Thoracic aorta (tissue), 2 donors: ENCODE data around the gene MYO3B. TPM values are rescaled to one million over a fixed set of nuclear protein-coding genes. Genes with fewer than 3 reads are reported as not detected.

Experiments
- ATAC-seq: fragments of 150-250 bp; one replicate; pipeline ENCODE4 v1.8.0; 2017; ENCODE audit warnings: low read depth; ENCODE audit not compliant: insufficient number of reproducible peaks, low FRiP score
- DNase-seq: peaks from one replicate; pipeline ENCODE4 v3.0.0-alpha.2; 2020; ENCODE audit warnings: low spot score
- H3K27ac ChIP-seq, 2 donors: fragments of 200-600 bp; sonication (generic); 1 replicate in 1 of 2; 2 replicates in 1 of 2; pipeline ENCODE4 v1.5.1; 2016; ENCODE audit warnings: mild to moderate bottlenecking in 2 of 2, moderate library complexity in 2 of 2
- H3K27me3 ChIP-seq: fragments of 200-600 bp; sonication (generic); replicated peaks from 2 replicates; pipeline ENCODE4 v1.6.0; 2016; ENCODE audit warnings: mild to moderate bottlenecking; ENCODE audit not compliant: insufficient read depth
- H3K36me3 ChIP-seq: fragments of 200-600 bp; sonication (generic); one replicate; pipeline ENCODE4 v1.5.1; 2016
- H3K4me1 ChIP-seq, 2 donors: fragments of 200-600 bp; sonication (generic); 1 replicate in 1 of 2; 2 replicates in 1 of 2; pipeline versions ENCODE4 v1.5.1 to v1.6.0; 2016; ENCODE audit warnings: low read depth in 2 of 2, mild to moderate bottlenecking in 1 of 2; ENCODE audit not compliant: control insufficient read depth in 1 of 2
- H3K4me3 ChIP-seq: fragments of 200-600 bp; sonication (generic); 2 replicates; pipeline ENCODE4 v1.5.1; 2016; ENCODE audit warnings: mild to moderate bottlenecking
- H3K9me3 ChIP-seq: fragments of 200-600 bp; sonication (generic); 2 replicates; pipeline ENCODE4 v1.5.1; 2016
- CTCF ChIP-seq: fragments of 200-600 bp; sonication (generic); IDR thresholded peaks from one replicate; pipeline ENCODE4 v1.5.1; 2019; ENCODE audit warnings: antibody characterized with exemption
- total RNA-seq, 2 donors: library from RNA; depleted of rRNA; stranded (reverse); fragments of >200 nt; gene quantifications; one replicate each; pipeline versions ENCODE4 v1.1.0 to v1.2.3, GENCODE V29; 2016

Gene MYO3B
- total RNA-seq, 2 donors from 2014 or later, result not detected

- no peak for DNase-seq
- Histone ChIP-seq H3K27ac (no peak overlapping the region), H3K4me3 (no peak overlapping the region), H3K4me1 (peaks cover 0 to 15% of the 10 kb centered on the region in 2 donors), H3K27me3 (no peaks in the 10 kb centered on the region), H3K9me3 (no peaks in the 10 kb centered on the region), H3K36me3 (no peaks in the 10 kb centered on the region)
- no peak for TF ChIP-seq CTCF
- ATAC-seq, result no peak
Measured at GRCh38 chr2:170411660-170412059, 233.7 kb downstream of the MYO3B start.

GRCh38 chr2:170420961-170421687 lies 243.2 kb downstream of the MYO3B start:
- H3K27me3 ChIP-seq, result no peaks in the 10 kb centered on the region
- no peak overlapping the region for H3K27ac ChIP-seq
- H3K4me3 ChIP-seq, result no peak overlapping the region
- ATAC-seq, result no peak
- DNase-seq, result no peak
- no peak for TF ChIP-seq CTCF
- H3K9me3 ChIP-seq, result no peaks in the 10 kb centered on the region
- H3K4me1 ChIP-seq, result no peaks in the 10 kb centered on the region
- no peaks in the 10 kb centered on the region for H3K36me3 ChIP-seq

GRCh38 chr2:170423919-170424318 lies 246.0 kb downstream of the MYO3B start:
- Histone ChIP-seq H3K36me3 (no peaks in the 10 kb centered on the region), H3K27me3 (no peaks in the 10 kb centered on the region), H3K27ac (no peak overlapping the region), H3K4me3 (no peak overlapping the region), H3K4me1 (no peaks in the 10 kb centered on the region), H3K9me3 (no peaks in the 10 kb centered on the region)
- ATAC-seq (no peak), DNase-seq (no peak)
- TF ChIP-seq CTCF, result no peak

GRCh38 chr2:170425281-170425751 lies 247.4 kb downstream of the MYO3B start:
- DNase-seq (no peak), ATAC-seq (no peak)
- Histone ChIP-seq H3K36me3 (no peaks in the 10 kb centered on the region), H3K27ac (no peak overlapping the region), H3K4me1 (no peaks in the 10 kb centered on the region), H3K4me3 (no peak overlapping the region), H3K27me3 (no peaks in the 10 kb centered on the region), H3K9me3 (no peaks in the 10 kb centered on the region)
- TF ChIP-seq CTCF, result no peak

- H3K27me3 ChIP-seq, result no peaks in the 10 kb centered on the region
- no peaks in the 10 kb centered on the region for H3K9me3 ChIP-seq
- H3K27ac ChIP-seq, result no peak overlapping the region
- no peak for TF ChIP-seq CTCF
- ATAC-seq (no peak), DNase-seq (no peak)
- H3K4me3 ChIP-seq, result no peak overlapping the region
- no peaks in the 10 kb centered on the region for H3K36me3 ChIP-seq
- no peaks in the 10 kb centered on the region for H3K4me1 ChIP-seq
Measured at GRCh38 chr2:170428868-170429267, 250.9 kb downstream of the MYO3B start.
